GM18517 (cell line): ENCODE results near the gene HEG1.
"Not testable (repeated sequence)": the region's sequence is repeated elsewhere in the genome, so short reads cannot be mapped to it uniquely, and the experiment has no call there.

Experiments
- ATAC-seq: cut with Tn5 transposase; IDR thresholded peaks from one replicate; pipeline ENCODE4 v1.9.1; 2021; ENCODE audit warnings: mild to moderate bottlenecking, moderate library complexity; ENCODE audit not compliant: unreplicated experiment

Gene HEG1

DNA sequence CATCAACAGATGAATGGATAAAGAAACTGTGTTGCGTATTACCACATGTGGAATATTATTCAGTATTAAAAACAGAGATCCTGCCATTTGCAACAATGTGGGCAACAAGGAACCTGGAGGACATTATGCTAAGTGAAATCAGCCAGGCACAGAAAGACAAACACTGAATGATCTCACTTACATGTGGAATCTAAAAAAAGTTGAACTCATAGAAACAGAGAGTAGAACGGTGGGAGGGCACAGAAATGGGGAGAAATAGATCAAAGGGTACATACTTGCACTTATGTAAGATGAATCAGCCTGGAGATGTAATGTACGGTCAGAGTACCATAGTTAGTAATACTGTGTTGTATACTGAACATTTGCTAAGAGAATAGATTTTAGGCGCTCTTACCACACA lies 91.4 kb downstream of the HEG1 start:
- ATAC-seq: no peak

GRCh38 chr3:124963755-124964154 lies 92.0 kb downstream of the HEG1 start:
- no peak for ATAC-seq

GRCh38 chr3:124962403-124962940 lies 93.3 kb downstream of the HEG1 start:
- ATAC-seq: no peak

GRCh38 chr3:124960698-124961097 lies 95.1 kb downstream of the HEG1 start:
- ATAC-seq: no peak

DNA sequence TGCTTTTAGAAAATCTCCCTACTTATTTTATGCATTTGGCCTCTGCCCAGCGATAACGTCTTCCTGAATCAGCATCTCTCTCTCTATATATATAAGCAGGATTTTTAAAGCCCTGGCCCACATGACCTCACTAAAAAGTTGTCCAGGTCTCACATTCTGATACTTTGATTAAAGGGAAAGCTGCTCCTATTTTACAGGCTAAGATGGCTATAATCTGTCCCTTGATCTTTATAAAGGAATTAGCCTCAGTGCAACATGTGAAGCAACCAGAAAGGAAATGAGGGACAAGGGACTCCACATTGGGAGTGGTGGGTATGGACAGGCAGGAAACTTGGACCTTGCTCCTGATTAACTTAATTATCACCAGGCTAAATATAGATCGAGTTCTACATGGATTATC lies 95.7 kb downstream of the HEG1 start:
- no peak for ATAC-seq

DNA sequence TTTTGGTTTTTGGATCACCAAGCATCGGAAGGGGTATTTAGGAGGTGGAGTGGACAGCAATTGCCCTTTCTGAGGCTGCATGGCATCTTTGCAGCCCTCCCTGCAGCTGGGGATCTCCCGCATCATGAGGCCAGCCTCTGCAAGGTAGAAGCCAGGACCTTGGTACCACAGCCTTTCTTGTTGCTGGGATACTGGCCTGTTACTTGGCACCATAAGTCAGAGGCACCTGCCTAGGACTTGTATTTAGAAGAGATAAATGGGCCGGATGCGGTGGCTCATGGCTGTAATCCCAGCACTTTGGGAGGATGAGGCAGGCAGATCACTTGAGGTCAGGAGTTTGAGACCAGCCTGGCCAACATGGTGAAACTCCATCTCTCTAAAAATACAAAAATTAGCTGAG lies 97.8 kb downstream of the HEG1 start:
- ATAC-seq: not testable (repeated sequence)

DNA sequence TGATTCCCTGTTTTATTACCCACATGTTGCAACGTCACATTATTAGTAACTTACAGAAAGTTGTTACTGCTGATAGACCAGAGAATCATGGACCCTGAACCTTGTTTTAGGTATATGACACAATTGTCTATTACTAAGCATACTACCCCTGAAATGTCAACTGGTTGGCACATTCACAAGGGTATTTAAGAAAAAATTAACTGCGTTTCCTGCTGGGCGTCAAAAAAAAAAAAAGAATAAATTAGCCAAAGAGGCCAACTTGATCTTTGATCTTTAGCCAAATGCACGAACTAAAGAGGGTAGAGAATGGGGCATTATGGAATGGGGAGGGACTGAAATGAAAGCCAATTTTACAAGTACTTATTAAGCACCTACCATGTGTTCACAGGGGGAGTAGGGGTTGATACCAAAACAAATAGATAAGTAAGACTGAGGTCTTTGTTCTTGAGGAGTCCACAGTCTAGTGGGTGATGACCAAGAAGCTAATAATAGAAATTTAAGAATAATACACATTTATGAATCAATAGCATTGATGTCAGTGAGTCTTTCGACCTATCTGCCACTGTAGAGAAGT lies 103.4 kb downstream of the HEG1 start:
- ATAC-seq: no peak

GRCh38 chr3:124951511-124952281 lies 104.1 kb downstream of the HEG1 start:
- no peak for ATAC-seq

GRCh38 chr3:124950026-124950425 lies 105.8 kb downstream of the HEG1 start:
- ATAC-seq: no peak

GRCh38 chr3:124942613-124943012 lies 113.2 kb downstream of the HEG1 start:
- no peak for ATAC-seq

GRCh38 chr3:124941771-124942170 lies 114.0 kb downstream of the HEG1 start:
- no peak for ATAC-seq

DNA sequence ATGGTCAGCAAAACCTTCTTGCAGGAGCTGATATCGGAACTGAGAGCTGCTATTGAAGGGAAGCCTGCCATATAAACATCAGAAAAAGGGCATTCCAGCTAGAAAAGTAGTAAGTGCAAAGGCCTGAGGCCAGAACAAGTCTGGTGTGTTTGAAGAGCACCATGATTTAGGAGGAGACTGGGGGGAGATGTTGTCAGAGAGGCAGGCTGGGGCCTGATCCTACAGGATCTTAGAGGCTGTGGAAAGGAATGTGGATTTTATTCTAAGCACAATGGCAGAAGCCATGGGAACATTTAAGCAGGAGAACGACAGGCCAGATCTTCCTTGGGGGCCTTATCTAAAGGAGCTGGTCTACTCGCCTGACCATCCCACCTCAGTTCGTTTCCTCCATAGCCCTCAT lies 116.1 kb downstream of the HEG1 start:
- no peak for ATAC-seq

- ATAC-seq: no peak
Observed at GRCh38 chr3:124938896-124939295, 116.9 kb downstream of the HEG1 start.

DNA sequence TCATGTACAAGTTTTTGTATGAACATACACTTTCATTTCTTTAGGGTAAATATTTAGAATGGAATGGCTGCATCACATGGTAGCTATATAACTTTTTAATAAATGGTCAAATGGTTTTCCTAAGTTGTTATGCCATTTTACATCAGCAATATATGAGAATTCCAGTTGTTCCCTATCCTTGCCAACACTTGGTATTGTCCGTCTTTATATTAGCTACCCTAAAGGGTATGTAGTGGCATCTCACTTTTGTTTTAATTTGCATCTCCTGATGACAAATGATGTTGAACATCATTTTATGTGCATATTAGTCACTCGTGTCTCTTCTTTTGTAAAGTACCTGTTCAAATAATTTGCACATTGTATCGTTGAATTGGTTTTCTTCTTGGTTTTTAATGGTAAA lies 118.7 kb downstream of the HEG1 start:
- ATAC-seq: no peak

DNA sequence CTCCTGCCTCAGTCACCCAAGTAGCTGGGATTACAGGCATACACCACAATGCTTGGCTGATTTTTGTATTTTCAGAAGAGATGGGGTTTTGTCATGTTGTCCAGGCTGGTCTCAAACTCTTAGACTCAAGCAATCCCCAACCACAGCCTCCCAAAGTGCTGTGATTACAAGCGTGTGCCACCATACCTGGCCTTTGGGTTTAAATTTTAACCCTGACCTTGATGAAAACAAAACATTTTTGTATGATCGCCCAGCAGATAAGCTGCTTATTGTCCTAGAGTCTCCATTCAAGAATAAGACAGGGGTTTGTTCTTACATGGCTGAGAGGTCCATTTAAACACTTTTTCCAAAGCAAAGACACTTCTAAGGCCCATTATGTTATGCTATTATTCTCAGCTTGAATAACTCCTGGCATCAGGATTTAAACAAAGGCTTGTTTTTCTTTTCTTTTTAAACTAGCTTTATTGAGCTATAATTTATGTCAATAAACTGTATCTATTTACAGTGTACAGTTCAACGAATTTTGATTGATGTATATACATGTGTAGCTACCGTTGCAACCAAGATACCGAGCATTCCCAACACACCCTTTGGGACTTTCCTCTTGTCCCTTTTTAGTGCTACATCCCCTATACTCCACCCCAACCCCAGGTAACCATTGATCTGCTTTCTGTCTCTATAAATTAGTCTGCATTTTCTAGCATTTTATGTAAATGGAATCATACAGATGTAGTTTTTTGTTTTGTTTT lies 119.8 kb downstream of the HEG1 start:
- ATAC-seq: no peak

- ATAC-seq: no peak
Observed at GRCh38 chr3:124935264-124935663, 120.5 kb downstream of the HEG1 start.

DNA sequence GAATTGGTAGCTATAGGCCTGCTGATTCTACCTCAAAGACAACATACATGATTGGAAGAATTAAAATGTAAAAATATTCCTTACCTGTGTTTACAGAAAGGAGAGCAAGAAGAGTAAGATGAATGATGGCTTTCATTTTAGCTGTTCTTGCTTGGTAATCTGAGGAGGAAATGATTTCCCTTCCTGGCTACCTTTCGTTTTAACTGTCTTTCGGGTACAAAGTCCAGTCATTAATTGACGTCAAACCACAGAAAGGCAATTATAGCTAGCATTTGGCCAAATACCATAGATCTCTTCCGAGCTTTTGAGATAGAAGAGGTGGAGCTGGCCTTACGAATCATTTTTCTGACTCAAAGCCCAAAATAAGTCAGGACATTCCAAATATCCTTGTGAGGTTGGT lies 121.2 kb downstream of the HEG1 start, which contains the start of gene MUC13:
TSS of gene MUC13 (minus strand) at position 175 of the 400 bp plus-strand sequence. CDS start at position 136, 39 bp downstream.
- ATAC-seq: no peak

DNA sequence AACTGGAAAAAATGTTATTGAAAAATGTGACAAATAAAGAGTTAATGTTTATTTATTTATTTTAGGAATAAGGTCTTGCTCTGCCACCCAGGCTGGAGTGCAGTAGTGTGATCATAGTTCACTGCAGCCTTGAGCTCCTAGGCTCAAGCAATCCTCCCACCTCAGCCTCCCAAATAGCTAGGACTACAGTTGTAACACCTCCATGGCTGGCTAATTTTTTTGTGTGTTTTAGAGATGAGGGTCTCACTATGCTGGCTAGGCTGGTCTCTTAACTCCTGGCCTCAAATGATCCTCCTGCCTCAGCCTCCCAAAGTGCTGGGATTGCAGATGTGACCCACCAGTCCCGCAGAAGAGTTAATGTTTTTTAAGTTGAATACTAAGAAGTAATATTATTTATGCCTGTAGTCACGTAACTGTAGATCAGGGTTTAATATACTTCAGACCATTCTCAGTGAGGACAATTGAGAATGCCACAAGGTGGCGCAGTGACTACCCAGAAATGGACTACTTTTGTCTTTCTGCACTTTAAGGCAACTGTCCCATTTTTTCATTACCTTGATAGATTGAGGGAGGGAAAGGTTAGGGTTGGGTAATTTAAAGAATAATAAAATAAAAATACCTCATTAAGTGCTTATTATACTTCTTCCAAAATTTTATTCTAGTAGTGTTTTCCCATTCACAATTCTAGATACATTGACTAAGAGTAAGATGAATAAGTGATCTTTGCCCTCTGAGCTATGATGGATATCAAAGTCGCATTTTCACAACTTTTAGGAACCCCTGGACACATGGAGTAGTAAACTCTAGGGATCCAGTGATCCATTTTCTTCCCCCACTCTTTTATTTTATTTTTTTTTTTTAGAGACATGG lies 127.2 kb downstream of the HEG1 start:
- no peak for ATAC-seq

DNA sequence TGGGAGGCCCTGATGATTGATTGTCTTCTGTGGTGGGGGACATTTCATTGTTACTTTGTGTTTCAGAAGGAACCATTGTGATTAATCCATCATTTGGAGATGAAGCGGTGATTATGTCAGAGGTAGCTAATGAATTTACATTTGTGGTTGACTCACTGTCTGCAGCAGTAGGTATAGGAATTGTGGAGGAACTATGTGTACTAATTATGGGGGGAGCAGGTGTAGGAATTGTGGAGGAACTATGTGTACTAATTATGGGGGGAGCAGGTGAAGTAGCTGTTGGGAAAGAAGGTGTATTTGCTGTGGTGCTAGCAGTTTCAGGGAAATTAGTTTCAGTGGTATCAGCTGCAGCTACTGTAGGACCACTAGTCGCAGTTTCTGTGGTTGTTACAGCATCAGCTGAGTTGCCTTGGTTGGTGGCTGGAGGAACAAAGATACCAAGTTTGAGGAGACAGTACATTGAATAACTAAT lies 128.2 kb downstream of the HEG1 start:
- ATAC-seq: no peak

GRCh38 chr3:124926426-124927101 lies 129.2 kb downstream of the HEG1 start:
- ATAC-seq: no peak
